Breast epithelium (tissue), 4 donors: Measurements from ENCODE around the gene PGAM5. TPM values are rescaled to one million over a fixed set of nuclear protein-coding genes. Genes with fewer than 3 reads are reported as not detected.

Experiments used
- DNase-seq, 2 donors: peaks; one replicate each; pipeline ENCODE4 v3.0.0-alpha.2; 2019; ENCODE audit warnings: low spot score in 2 of 2
- H3K27ac ChIP-seq, 2 donors: fragments of 200-600 bp; sonication (generic) in 1 of 2; one replicate each; pipeline ENCODE4 v1.5.1; 2016 to 2019; ENCODE audit warnings: mild to moderate bottlenecking in 1 of 2
- H3K27me3 ChIP-seq, 2 donors: fragments of 200-600 bp; sonication (generic) in 1 of 2; one replicate each; pipeline versions ENCODE4 v1.5.1 to v1.6.0; 2017 to 2019; ENCODE audit warnings: control low read depth in 1 of 2, mild to moderate bottlenecking in 1 of 2
- H3K36me3 ChIP-seq: fragments of 200-600 bp; one replicate; pipeline ENCODE4 v1.5.1; 2019
- H3K4me1 ChIP-seq, 2 donors: fragments of 200-600 bp; sonication (generic); one replicate each; pipeline ENCODE4 v1.5.1; 2016 to 2019; ENCODE audit warnings: control low read depth in 1 of 2
- H3K4me3 ChIP-seq, 3 donors: fragments of 200-600 bp; sonication (generic); 1 replicate in 2 of 3; 2 replicates in 1 of 3; pipeline ENCODE4 v1.5.1; 2016 to 2019; ENCODE audit warnings: mild to moderate bottlenecking in 3 of 3, moderate library complexity in 2 of 3
- H3K9me3 ChIP-seq, 2 donors: fragments of 200-600 bp; sonication (generic) in 1 of 2; one replicate each; pipeline ENCODE4 v1.5.1; 2016 to 2019; ENCODE audit warnings: control low read depth in 1 of 2
- CTCF ChIP-seq, 3 donors: fragments of 450-650 bp; IDR thresholded peaks; one replicate each; pipeline ENCODE4 v1.5.1; 2016 to 2017; ENCODE audit warnings: antibody characterized with exemption in 3 of 3, mild to moderate bottlenecking in 3 of 3, moderate library complexity in 3 of 3
- POLR2A ChIP-seq: fragments of 450-650 bp; IDR thresholded peaks from one replicate; pipeline ENCODE4 v1.6.1; 2016; ENCODE audit warnings: antibody characterized with exemption, mild to moderate bottlenecking, moderate library complexity
- POLR2AphosphoS5 ChIP-seq, 3 donors: sonication (generic); formaldehyde crosslinking; IDR thresholded peaks; one replicate each; pipeline ENCODE4 v1.6.1; 2017; ENCODE audit warnings: antibody characterized with exemption in 3 of 3
- intact Hi-C: fragments of 100-400 bp; cut with DNase I; formaldehyde crosslinking; loops from one replicate; pipeline ENCODE4 v1.15.1; 2023; ENCODE audit warnings: low total_unique reads
- total RNA-seq, 3 donors: library from RNA; depleted of rRNA; stranded (reverse); fragments of >200 nt; gene quantifications; one replicate each; pipeline ENCODE4 v1.1.0, GENCODE V29; 2016

PGAM5 gene
- total RNA-seq, 3 donors from 2014 or later: 20.2 to 38.0 (median 22.8) TPM

GRCh38 chr12:132765361-132765760 lies 54.7 kb downstream of the PGAM5 start:
- TF ChIP-seq CTCF (IDR thresholded peaks at IDR 0.05) (no peak), POLR2A (no peak), POLR2AphosphoS5 (IDR thresholded peaks at IDR 0.05) (no peak)
- H3K27me3 ChIP-seq: no peaks in the 10 kb centered on the region
- peaks cover under 1 to 3% of the 10 kb centered on the region in 2 donors for H3K4me1 ChIP-seq
- no peak for DNase-seq
- intact Hi-C loops: no loop called here
- H3K36me3 ChIP-seq: no peaks in the 10 kb centered on the region
- no peaks in the 10 kb centered on the region for H3K9me3 ChIP-seq
- H3K27ac ChIP-seq: no peak overlapping the region
- no peak overlapping the region for H3K4me3 ChIP-seq

GRCh38 chr12:132766380-132767085 lies 55.9 kb downstream of the PGAM5 start:
- TF ChIP-seq POLR2AphosphoS5 (IDR thresholded peaks at IDR 0.05) (no peak), CTCF (IDR thresholded peaks at IDR 0.05) (no peak), POLR2A (no peak)
- Histone ChIP-seq H3K27ac (peak overlapping the region in 1 of 2 donors; percentile 63), H3K4me1 (no peaks in the 10 kb centered on the region), H3K36me3 (no peaks in the 10 kb centered on the region), H3K9me3 (no peaks in the 10 kb centered on the region), H3K4me3 (no peak overlapping the region), H3K27me3 (no peaks in the 10 kb centered on the region)
- peak in 1 of 2 donors; percentile 65 for DNase-seq
- intact Hi-C loops: no loop called here

GRCh38 chr12:132771126-132771838 lies 60.6 kb downstream of the PGAM5 start:
- H3K4me3 ChIP-seq: no peak overlapping the region
- no peaks in the 10 kb centered on the region for H3K36me3 ChIP-seq
- intact Hi-C loops: no loop called here
- no peaks in the 10 kb centered on the region for H3K9me3 ChIP-seq
- TF ChIP-seq CTCF (IDR thresholded peaks at IDR 0.05): no peak
- TF ChIP-seq POLR2A: no peak
- H3K4me1 ChIP-seq: no peaks in the 10 kb centered on the region
- no peaks in the 10 kb centered on the region for H3K27me3 ChIP-seq
- DNase-seq: no peak
- H3K27ac ChIP-seq: peak overlapping the region in 1 of 2 donors; percentile 13

Other genes starting within 250 kb of the PGAM5 start
- gene FBRSL1, start 220.7 kb upstream of the PGAM5 start, total RNA-seq: 1 to 10 TPM; 3.5 to 9.8 (median 7.2) TPM
- gene LRCOL1, start 100.3 kb upstream of the PGAM5 start, total RNA-seq: under 1 TPM in 1 of 3 donors, not detected in 2; 0.59 TPM
- gene P2RX2, start 92.1 kb upstream of the PGAM5 start, total RNA-seq: under 1 TPM in 2 of 3 donors, not detected in 1; 0.29 to 0.48 TPM
- gene POLE, start 23.5 kb upstream of the PGAM5 start, total RNA-seq: 10 to 100 TPM; 36.5 to 51.5 (median 43.5) TPM
- gene PXMP2, start 23.3 kb upstream of the PGAM5 start, total RNA-seq: 10 to 100 TPM; 29.0 to 50.9 (median 31.8) TPM
- gene ANKLE2, start 51.0 kb downstream of the PGAM5 start, total RNA-seq: 10 to 100 TPM; 64.2 to 75.4 (median 73.5) TPM
- 10 to 100 TPM; 51.7 to 76.7 (median 58.5) TPM for gene GOLGA3, start 118.0 kb downstream of the PGAM5 start, total RNA-seq
- 10 to 100 TPM; 22.4 to 36.1 (median 26.5) TPM for gene CHFR, start 176.8 kb downstream of the PGAM5 start, total RNA-seq
- 10 to 100 TPM in 2 of 3 donors, 1 to 10 TPM in 1; 8.3 to 17.9 (median 16.1) TPM for gene ZNF605, start 245.5 kb downstream of the PGAM5 start, total RNA-seq